B cell (primary cell): ENCODE data around the gene HMGB2. TPM values are rescaled to one million over a fixed set of nuclear protein-coding genes. Genes with fewer than 3 reads are reported as not detected.

Experiments used
- ATAC-seq: fragments of 200-7000 bp; cut with Tn5 transposase; one replicate; pipeline ENCODE4 v1.10.0; 2021; ENCODE audit warnings: low read depth, mild to moderate bottlenecking, moderate number of reproducible peaks, moderate library complexity
- CTCF ChIA-PET: fragments of 350-600 bp; sonication (Branson Sonifier 250); formaldehyde crosslinking; loops from one replicate; lab custom pipeline; 2021; ENCODE audit warnings: antibody characterized with exemption, inconsistent platforms; lab: Charles Lee
- POLR2A ChIA-PET: fragments of 350-600 bp; sonication (Branson Sonifier 250); formaldehyde crosslinking; loops from one replicate; lab custom pipeline; 2021; ENCODE audit warnings: antibody characterized with exemption; lab: Charles Lee
- DNase-seq: peaks from one replicate; pipeline ENCODE4 v3.0.0; 2013
- H2AFZ ChIP-seq: 2 replicates; pipeline ENCODE4 v1.6.1; 2012; ENCODE audit warnings: mild to moderate bottlenecking, low read depth, low read length; ENCODE audit not compliant: insufficient read depth, poor library complexity, severe bottlenecking
- H3K27ac ChIP-seq, 2 donors: 1 replicate in 1 of 2; 2 replicates in 1 of 2; pipeline ENCODE4 v1.5.1; 2012 to 2013; ENCODE audit warnings: low read length in 2 of 2, mild to moderate bottlenecking in 2 of 2, moderate library complexity in 1 of 2
- H3K27me3 ChIP-seq, 4 experiments: fragments of 200-600 bp in 1 of 4; sonication (generic) in 1 of 4; replicated peaks in 1 of 4; 1 replicate in 2 of 4; 2 replicates in 2 of 4; pipeline versions ENCODE4 v1.6.1 to v1.7.0; 2013 to 2016; ENCODE audit warnings: low read length in 3 of 4, mild to moderate bottlenecking in 2 of 4, mixed read lengths in 1 of 4, moderate library complexity in 1 of 4; ENCODE audit not compliant: insufficient read depth in 4 of 4, control insufficient read depth in 3 of 4; ENCODE audit errors: control extremely low read depth in 1 of 4
- H3K36me3 ChIP-seq, 2 experiments: replicated peaks in 1 of 2; 1 replicate in 1 of 2; 2 replicates in 1 of 2; pipeline versions ENCODE4 v1.6.1 to v1.7.1; 2013; ENCODE audit warnings: low read length in 1 of 2; ENCODE audit not compliant: insufficient read depth in 2 of 2, control insufficient read depth in 1 of 2; ENCODE audit errors: control extremely low read depth in 1 of 2, extremely low read depth in 1 of 2
- H3K4me1 ChIP-seq, 2 donors: fragments of 200-600 bp in 1 of 2; sonication (generic) in 1 of 2; 1 replicate in 1 of 2; 2 replicates in 1 of 2; pipeline versions ENCODE4 v1.5.1 to v1.6.1; 2013 to 2017; ENCODE audit warnings: low read length in 2 of 2; ENCODE audit not compliant: control insufficient read depth in 2 of 2, insufficient read depth in 2 of 2
- H3K4me2 ChIP-seq: replicated peaks from 2 replicates; pipeline ENCODE3; 2012; ENCODE audit warnings: mild to moderate bottlenecking, low read depth, low read length; ENCODE audit not compliant: poor library complexity, severe bottlenecking
- H3K4me3 ChIP-seq, 5 experiments: fragments of 200-600 bp in 1 of 5; sonication (generic) in 1 of 5; 1 replicate in 3 of 5; 2 replicates in 2 of 5; pipeline versions ENCODE4 v1.5.1 to v1.7.0; 2011 to 2016; ENCODE audit warnings: low read length in 4 of 5, mild to moderate bottlenecking in 4 of 5, low read depth in 2 of 5, control low read depth in 1 of 5, moderate library complexity in 1 of 5; ENCODE audit not compliant: insufficient read depth in 1 of 5; ENCODE audit errors: control extremely low read depth in 1 of 5, extremely low read depth in 1 of 5
- H3K79me2 ChIP-seq: fragments of 200-600 bp; sonication (generic); one replicate; pipeline ENCODE4 v1.6.0; 2016; ENCODE audit warnings: low read length; ENCODE audit not compliant: control insufficient read depth, insufficient read depth
- H3K9ac ChIP-seq: fragments of 200-600 bp; sonication (generic); 2 replicates; pipeline ENCODE4 v1.6.1; 2017; ENCODE audit warnings: mild to moderate bottlenecking, low read length, moderate library complexity
- H3K9me3 ChIP-seq, 3 donors: one replicate each; pipeline versions ENCODE4 v1.6.1 to v1.7.1; 2013; ENCODE audit warnings: low read length in 2 of 3; ENCODE audit not compliant: control insufficient read depth in 2 of 3, insufficient read depth in 1 of 3; ENCODE audit errors: control extremely low read depth in 1 of 3
- H4K20me1 ChIP-seq: 2 replicates; pipeline ENCODE4 v1.6.0; 2012; ENCODE audit warnings: mild to moderate bottlenecking, low read length; ENCODE audit not compliant: insufficient read depth, control insufficient read depth, poor library complexity, severe bottlenecking
- H3K27ac Mint-ChIP-seq: one replicate; pipeline ENCODE4 v1.8.0; 2021; ENCODE audit warnings: mixed read lengths
- H3K27me3 Mint-ChIP-seq: one replicate; pipeline ENCODE4 v1.8.0; 2021; ENCODE audit warnings: mixed read lengths
- H3K4me1 Mint-ChIP-seq: one replicate; pipeline ENCODE4 v1.8.0; 2021; ENCODE audit warnings: mixed read lengths
- H3K4me3 Mint-ChIP-seq: one replicate; pipeline ENCODE4 v1.8.0; 2021; ENCODE audit warnings: mixed read lengths
- H3K9me3 Mint-ChIP-seq: one replicate; pipeline ENCODE4 v1.8.0; 2022; ENCODE audit warnings: mixed read lengths; ENCODE audit not compliant: insufficient read depth
- CTCF ChIP-seq: fragments of 200-600 bp; IDR thresholded peaks from one replicate; pipeline ENCODE4 v1.8.0; 2022; ENCODE audit warnings: antibody characterized with exemption, mild to moderate bottlenecking
- EZH2 ChIP-seq: IDR thresholded peaks from 2 replicates; pipeline ENCODE4 v1.6.1; 2012; ENCODE audit warnings: borderline replicate concordance, low read depth, mild to moderate bottlenecking, moderate library complexity, low read length; ENCODE audit not compliant: insufficient read depth, poor library complexity, severe bottlenecking
- WGBS: methylation state at CpG from one replicate; pipeline ENCODE4 v1.1.5; 2013; ENCODE audit warnings: missing lambda C conversion rate; ENCODE audit not compliant: insufficient coverage; 5-methylcytosine and 5-hydroxymethylcytosine counted together
- intact Hi-C: fragments of 100-400 bp; cut with micrococcal nuclease; formaldehyde crosslinking; loops from one replicate; pipeline ENCODE4 v1.10.0; 2022
- polyA plus RNA-seq: library from polyadenylated mRNA; depleted of rRNA; stranded (reverse); fragments of >200 nt; gene quantifications from 2 replicates; pipeline ENCODE4 v1.2.3, GENCODE V29; 2012
- total RNA-seq, 2 donors: library from RNA; stranded (reverse); fragments of 120-200 nt in 1 of 2; gene quantifications; 1 replicate in 1 of 2; 2 replicates in 1 of 2; pipeline versions ENCODE4 v1.2.3 to v1.2.4, GENCODE V29; 2013 to 2022

The HMGB2 gene
- total and polyA plus RNA-seq, 2 donors (not counting 1 experiment from before 2014, with no cell fraction given) = 44.1 to 82.5 TPM

- no peaks in the 10 kb centered on the region for H3K27me3 Mint-ChIP-seq
- ChIA-PET POLR2A (no interaction called here), CTCF (no interaction called here)
- TF ChIP-seq CTCF (no peak), EZH2 (no peak)
- H3K4me2 ChIP-seq = no peak overlapping the region
- no peaks in the 10 kb centered on the region for H3K4me1 ChIP-seq
- DNase-seq (no peak), ATAC-seq (no peak)
- no peaks in the 10 kb centered on the region for H3K27me3 ChIP-seq
- no peaks in the 10 kb centered on the region for H4K20me1 ChIP-seq
- H3K4me3 ChIP-seq = no peak overlapping the region
- no peaks in the 10 kb centered on the region for H3K9me3 ChIP-seq
- no peaks in the 10 kb centered on the region for H3K79me2 ChIP-seq
- intact Hi-C loops = no loop called here
- 100% methylated on average over 1 of the region's 3 CpGs for WGBS
- H3K9me3 Mint-ChIP-seq = no peaks in the 10 kb centered on the region
- no peak overlapping the region for H2AFZ ChIP-seq
- no peak overlapping the region for H3K9ac ChIP-seq
- H3K4me3 Mint-ChIP-seq = no peak overlapping the region
- no peaks in the 10 kb centered on the region for H3K36me3 ChIP-seq
- no peaks in the 10 kb centered on the region for H3K4me1 Mint-ChIP-seq
- no peak overlapping the region for H3K27ac Mint-ChIP-seq
- no peak overlapping the region for H3K27ac ChIP-seq
Measured at GRCh38 chr4:173379929-173380328, 45.8 kb upstream of the HMGB2 start.

GRCh38 chr4:173374588-173374987 is 40.4 kb upstream of the HMGB2 start:
- Histone ChIP-seq H3K36me3 (no peaks in the 10 kb centered on the region), H3K4me1 (peaks cover 4 to 7% of the 10 kb centered on the region in 2 donors), H3K4me3 (no peak overlapping the region), H3K9me3 (no peaks in the 10 kb centered on the region), H4K20me1 (no peaks in the 10 kb centered on the region), H2AFZ (no peak overlapping the region), H3K79me2 (peaks cover 6% of the 10 kb centered on the region), H3K27me3 (peaks cover 0 to 2% (median 0%) of the 10 kb centered on the region in 4 experiments), H3K27ac (no peak overlapping the region), H3K4me2 (no peak overlapping the region), H3K9ac (no peak overlapping the region)
- ChIA-PET CTCF (interaction anchor here (1.5 kb wide), 1 partner anchor 47 kb away, joined by 4 read pairs; no protein-coding TSS in a partner anchor), POLR2A (no interaction called here)
- no CpG with 5 or more reads among the region's 2 CpGs for WGBS
- Mint-ChIP-seq H3K4me3 (no peak overlapping the region), H3K27me3 (peaks cover 3% of the 10 kb centered on the region), H3K4me1 (peaks cover 17% of the 10 kb centered on the region), H3K9me3 (no peaks in the 10 kb centered on the region), H3K27ac (no peak overlapping the region)
- intact Hi-C loops = loop anchor here (5.0 kb wide), 1 partner anchor 43 kb away; no protein-coding TSS in a partner anchor
- no peak for DNase-seq
- no peak for ATAC-seq
- no peak for TF ChIP-seq CTCF
- no peak for TF ChIP-seq EZH2
